K562 (cell line): Measurements from ENCODE around the gene CBX1. TPM values are rescaled to one million over a fixed set of nuclear protein-coding genes. Genes with fewer than 3 reads are reported as not detected.

Source experiments
- ATAC-seq: fragments of 200-7000 bp; cut with Tn5 transposase; 3 replicates; pipeline ENCODE4 v1.9.1; 2020; ENCODE audit warnings: moderate library complexity
- BruUV-seq: library from RNA; stranded (reverse); fragments of 400-500 nt; replicated peaks from 2 replicates; lab custom pipeline; 2021; lab: Mats Ljungman, UMichigan
- CTCF ChIA-PET: fragments of 300-600 bp; formaldehyde crosslinking; extraction: SDS; loops from one replicate; lab custom pipeline; 2021; ENCODE audit warnings: low intra/inter-chr PET ratio; lab: Yijun Ruan, JAX
- POLR2A ChIA-PET: fragments of 300-600, 350-650 bp; sonication (Branson Sonifier 250); formaldehyde crosslinking; extraction: SDS; loops from one replicate; lab custom pipeline; 2021; ENCODE audit warnings: antibody characterized with exemption, inconsistent platforms; lab: Yijun Ruan, JAX
- DNase-seq, 4 experiments: peaks; one replicate each; pipeline versions ENCODE4 v3.0.0 to v3.0.0-alpha.2; 2011 to 2018; ENCODE audit warnings: low spot score in 3 of 4, mixed read lengths in 3 of 4; ENCODE audit errors: extremely low read depth in 1 of 4
- FAIRE-seq: peaks from 2 replicates; lab custom pipeline; 2011; peaks lifted over from hg19 to GRCh38; lab: Jason Lieb, UNC
- H2AFZ ChIP-seq: 2 replicates; pipeline ENCODE4 v1.6.0; 2011; ENCODE audit warnings: low read depth, low read length, control low read depth, inconsistent platforms
- H3K27ac ChIP-seq: fragments of 200-600 bp; 3 replicates; pipeline ENCODE4 v1.8.0; 2011; ENCODE audit warnings: low read depth, mild to moderate bottlenecking, control low read depth, inconsistent platforms, low read length, moderate library complexity, mixed read lengths; ENCODE audit errors: extremely low read depth
- H3K27me3 ChIP-seq, 2 experiments: fragments of 300-600 bp in 1 of 2; 2 replicates in 1 of 2; 3 replicates in 1 of 2; pipeline versions ENCODE4 v1.6.0 to v1.8.0; 2011; ENCODE audit warnings: inconsistent platforms in 2 of 2, low read length in 2 of 2, mild to moderate bottlenecking in 1 of 2, mixed read lengths in 1 of 2, moderate library complexity in 1 of 2; ENCODE audit not compliant: control insufficient read depth in 2 of 2, insufficient read depth in 2 of 2
- H3K36me3 ChIP-seq: fragments of 300-600 bp; 3 replicates; pipeline ENCODE4 v1.8.0; 2011; ENCODE audit warnings: mild to moderate bottlenecking, low read length, inconsistent platforms; ENCODE audit not compliant: control insufficient read depth, insufficient read depth
- H3K4me1 ChIP-seq, 2 experiments: fragments of 200-600 bp in 1 of 2; replicated peaks in 1 of 2; 2 replicates in 1 of 2; 3 replicates in 1 of 2; pipeline versions ENCODE4 v1.5.1 to v1.8.0; 2011; ENCODE audit warnings: inconsistent platforms in 2 of 2, low read length in 2 of 2, mild to moderate bottlenecking in 1 of 2, mixed read lengths in 1 of 2, moderate library complexity in 1 of 2; ENCODE audit not compliant: control insufficient read depth in 2 of 2, insufficient read depth in 2 of 2
- H3K4me2 ChIP-seq: 2 replicates; pipeline ENCODE4 v1.6.1; 2011; ENCODE audit warnings: low read length, control low read depth, inconsistent platforms, mixed read lengths; ENCODE audit not compliant: insufficient read depth
- H3K4me3 ChIP-seq: fragments of 200-600 bp; sonication (generic), shearing (Covaris generic); 2 replicates; pipeline ENCODE4 v1.5.1; 2016; ENCODE audit warnings: control low read depth, inconsistent platforms
- H3K79me2 ChIP-seq: fragments of 200-600 bp; 3 replicates; pipeline ENCODE4 v1.8.0; 2011; ENCODE audit warnings: low read length, inconsistent platforms; ENCODE audit not compliant: control insufficient read depth, insufficient read depth
- H3K9ac ChIP-seq, 2 experiments: 2 replicates each; pipeline versions ENCODE4 v1.6.0 to v1.6.1; 2011; ENCODE audit warnings: low read depth in 2 of 2, low read length in 2 of 2, control low read depth in 1 of 2, inconsistent platforms in 1 of 2, mild to moderate bottlenecking in 1 of 2, mixed read lengths in 1 of 2; ENCODE audit not compliant: insufficient read depth in 1 of 2
- H3K9me1 ChIP-seq: one replicate; pipeline ENCODE4 v1.6.0; 2011; ENCODE audit warnings: inconsistent platforms, mild to moderate bottlenecking, low read length, moderate library complexity; ENCODE audit not compliant: control insufficient read depth, insufficient read depth
- H3K9me3 ChIP-seq: replicated peaks from 2 replicates; pipeline ENCODE4 v1.5.1; 2011; ENCODE audit warnings: low read depth, low read length, inconsistent platforms; ENCODE audit not compliant: control insufficient read depth, insufficient read depth
- H4K20me1 ChIP-seq: replicated peaks from 2 replicates; pipeline ENCODE4 v1.6.1; 2011; ENCODE audit warnings: low read length, inconsistent platforms, mixed read lengths; ENCODE audit not compliant: control insufficient read depth, insufficient read depth
- CTBP1 ChIP-seq: fragments of 450-650 bp; IDR thresholded peaks from 2 replicates; pipeline ENCODE4 v1.6.1; 2016; ENCODE audit warnings: borderline replicate concordance
- GABPA ChIP-seq: fragments of 200-800 bp; sonication (Bioruptor generic); conservative IDR thresholded peaks from 2 replicates; pipeline ENCODE4 v1.6.1; 2016; ENCODE audit warnings: low read depth, missing genetic modification characterization, missing compliant biosample characterization
- GTF2A2 ChIP-seq: IDR thresholded peaks from 2 replicates; pipeline ENCODE4 v1.6.1; 2016; ENCODE audit warnings: mild to moderate bottlenecking, missing genetic modification characterization, missing compliant biosample characterization
- KLF1 ChIP-seq: fragments of 450-650 bp; IDR thresholded peaks from 2 replicates; pipeline ENCODE4 v1.6.1; 2016; ENCODE audit warnings: missing genetic modification characterization, missing compliant biosample characterization
- TFAM ChIP-seq: fragments of 250-450 bp; sonication (Bioruptor Pico); conservative IDR thresholded peaks from 2 replicates; pipeline ENCODE4 v1.5.0; 2021; ENCODE audit warnings: mild to moderate bottlenecking, moderate library complexity
- ZKSCAN8 ChIP-seq: fragments of 200-800 bp; sonication (Bioruptor generic); IDR thresholded peaks from 2 replicates; pipeline ENCODE4 v1.6.1; 2016; ENCODE audit warnings: missing genetic modification characterization, missing compliant biosample characterization
- ZNF263 ChIP-seq: sonication (generic); formaldehyde crosslinking; IDR thresholded peaks from 2 replicates; pipeline ENCODE4 v1.8.0; 2022; ENCODE audit warnings: mild to moderate bottlenecking, missing genetic modification reagents, borderline replicate concordance
- ZNF316 ChIP-seq: fragments of 450-650 bp; IDR thresholded peaks from 2 replicates; pipeline ENCODE4 v1.6.1; 2016
- ZNF584 ChIP-seq: fragments of 200-800 bp; sonication (Bioruptor generic); IDR thresholded peaks from 2 replicates; pipeline ENCODE4 v1.6.1; 2016; ENCODE audit warnings: low read depth, mild to moderate bottlenecking, missing genetic modification characterization, missing compliant biosample characterization
- WGBS: fragments of 100-300 bp; shearing (Covaris generic); methylation state at CpG from one replicate; pipeline ENCODE4 v1.1.6; 2016; ENCODE audit warnings: low coverage, mixed read lengths; ENCODE audit not compliant: insufficient coverage; ENCODE audit errors: missing lambda C conversion rate; 5-methylcytosine and 5-hydroxymethylcytosine counted together
- in situ Hi-C: fragments of 300-500 bp; cut with MboI; formaldehyde crosslinking; loops from 4 replicates; pipeline ENCODE4 v1.15.0; 2018; ENCODE audit warnings: inconsistent platforms, mixed read lengths
- intact Hi-C: fragments of 100-400 bp; cut with micrococcal nuclease; formaldehyde crosslinking; loops from 2 replicates; pipeline ENCODE4 v1.14.2; 2022
- polyA plus RNA-seq, 8 experiments: library from polyadenylated mRNA; depleted of rRNA in 4 of 8; stranded (reverse) in 5 of 8; unstranded in 3 of 8; fragments of >200 nt; fragmentation: Nextera tagmentation in 2 of 8; fragmentation: Illumina TruSeq in 1 of 8; extraction: Ambion mirVana in 2 of 8; extraction: Trizol in 1 of 8; gene quantifications; 2 replicates each; pipeline versions ENCODE4 v1.2.1 to v1.2.3, GENCODE V29; 2011 to 2014; ENCODE audit warnings: inconsistent platforms in 1 of 8, missing spikeins in 1 of 8
- total RNA-seq, 7 experiments: library from RNA; depleted of rRNA in 6 of 7; stranded (reverse); fragments of >200 nt in 6 of 7; fragmentation: Illumina TruSeq in 2 of 7; extraction: Trizol in 2 of 7; gene quantifications; 2 replicates each; pipeline versions ENCODE4 v1.2.1 to v1.2.3, GENCODE V29; 2011 to 2021; ENCODE audit warnings: low replicate concordance in 1 of 7
- TF ChIP-seq, protein P1 (sequence below), 2 experiments: fragments of 450-650 bp in 1 of 2; sonication (generic) in 1 of 2; formaldehyde crosslinking in 1 of 2; IDR thresholded peaks; 2 replicates each; pipeline versions ENCODE4 v1.7.1 to v1.9.0; 2016 to 2022; ENCODE audit warnings: inconsistent platforms in 1 of 2, mild to moderate bottlenecking in 1 of 2, missing genetic modification reagents in 1 of 2
- TF ChIP-seq, protein P2 (sequence below): fragments of 450-650 bp; formaldehyde crosslinking; IDR thresholded peaks from 2 replicates; pipeline ENCODE4 v1.4.0; 2020; ENCODE audit warnings: mild to moderate bottlenecking, mixed read lengths

The CBX1 gene
- total and polyA plus RNA-seq, 9 of the 15 experiments (the other 6 are each of a cell fraction or from before 2014, with no cell fraction given): 10.6 to 95.7 (median 52.7) TPM

DNA sequence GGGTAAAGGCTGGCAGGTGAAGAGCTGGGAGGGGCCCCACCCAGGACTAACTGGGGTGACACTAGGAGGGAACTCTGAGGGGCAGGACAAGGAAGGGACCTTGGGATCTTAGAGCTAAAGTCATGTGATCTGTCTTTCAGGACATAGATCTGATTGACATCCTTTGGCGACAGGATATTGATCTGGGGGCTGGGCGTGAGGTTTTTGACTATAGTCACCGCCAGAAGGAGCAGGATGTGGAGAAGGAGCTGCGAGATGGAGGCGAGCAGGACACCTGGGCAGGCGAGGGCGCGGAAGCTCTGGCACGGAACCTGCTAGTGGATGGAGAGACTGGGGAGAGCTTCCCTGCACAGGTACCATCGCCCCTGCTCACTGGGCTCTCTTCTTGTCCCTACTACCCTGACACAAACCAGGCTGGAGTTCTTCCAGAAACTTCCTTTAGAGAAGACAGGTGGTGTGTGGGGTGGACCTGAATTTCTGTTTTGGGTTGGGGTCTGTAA is 45.0 kb downstream of the CBX1 start:
- in situ Hi-C loops: no loop called here
- POLR2A ChIA-PET: interaction anchor here (0.6 to 6.5 kb wide), 7 partner anchors 9 to 52 kb away, joined by 3 to 74 read pairs (median 6); partner anchors contain the start of genes CBX1 and NFE2L1
- H3K36me3 ChIP-seq: peaks cover 90% of the 10 kb centered on the region
- H3K9ac ChIP-seq: peak overlapping the region; percentile 40 to 46; a peak in 2 of 4 replicates
- ATAC-seq (no peak), FAIRE-seq (no peak), DNase-seq (no peak)
- CTCF ChIA-PET: no interaction called here
- intact Hi-C loops: no loop called here
- no peak overlapping the region for H2AFZ ChIP-seq
- BruUV-seq: no TSS peak
- no peak overlapping the region for H3K4me3 ChIP-seq
- H3K9me3 ChIP-seq: no peaks in the 10 kb centered on the region
- H3K79me2 ChIP-seq: peaks cover 55% of the 10 kb centered on the region
- 84% methylated on average over 10 of the region's 10 CpGs for WGBS
- H3K27me3 ChIP-seq: no peaks in the 10 kb centered on the region
- H3K4me1 ChIP-seq: peaks cover 50 to 51% of the 10 kb centered on the region in 2 experiments
- H3K27ac ChIP-seq: peak overlapping the region; percentile 67
- peaks cover 29% of the 10 kb centered on the region for H4K20me1 ChIP-seq
- H3K4me2 ChIP-seq: no peak overlapping the region
- H3K9me1 ChIP-seq: peaks cover 17% of the 10 kb centered on the region
- TF ChIP-seq ZNF316 (no peak), ZKSCAN8 (CRISPR knock-in tag) (peak; percentile 47; the same call in 1 of the 2 replicates), GABPA (tag) (peak; percentile 26; the same call in 1 of the 2 replicates), GTF2A2 (tag) (no peak), TFAM (CRISPR knock-in tag) (no peak), ZNF584 (CRISPR knock-in tag) (peak; percentile 24), ZNF263 (CRISPR knock-in tag) (no peak), CTBP1 (no peak), KLF1 (tag) (0 out of 2 replicates have a peak, but pooled peaks have one; percentile 16)
- TF ChIP-seq, protein P1, sequence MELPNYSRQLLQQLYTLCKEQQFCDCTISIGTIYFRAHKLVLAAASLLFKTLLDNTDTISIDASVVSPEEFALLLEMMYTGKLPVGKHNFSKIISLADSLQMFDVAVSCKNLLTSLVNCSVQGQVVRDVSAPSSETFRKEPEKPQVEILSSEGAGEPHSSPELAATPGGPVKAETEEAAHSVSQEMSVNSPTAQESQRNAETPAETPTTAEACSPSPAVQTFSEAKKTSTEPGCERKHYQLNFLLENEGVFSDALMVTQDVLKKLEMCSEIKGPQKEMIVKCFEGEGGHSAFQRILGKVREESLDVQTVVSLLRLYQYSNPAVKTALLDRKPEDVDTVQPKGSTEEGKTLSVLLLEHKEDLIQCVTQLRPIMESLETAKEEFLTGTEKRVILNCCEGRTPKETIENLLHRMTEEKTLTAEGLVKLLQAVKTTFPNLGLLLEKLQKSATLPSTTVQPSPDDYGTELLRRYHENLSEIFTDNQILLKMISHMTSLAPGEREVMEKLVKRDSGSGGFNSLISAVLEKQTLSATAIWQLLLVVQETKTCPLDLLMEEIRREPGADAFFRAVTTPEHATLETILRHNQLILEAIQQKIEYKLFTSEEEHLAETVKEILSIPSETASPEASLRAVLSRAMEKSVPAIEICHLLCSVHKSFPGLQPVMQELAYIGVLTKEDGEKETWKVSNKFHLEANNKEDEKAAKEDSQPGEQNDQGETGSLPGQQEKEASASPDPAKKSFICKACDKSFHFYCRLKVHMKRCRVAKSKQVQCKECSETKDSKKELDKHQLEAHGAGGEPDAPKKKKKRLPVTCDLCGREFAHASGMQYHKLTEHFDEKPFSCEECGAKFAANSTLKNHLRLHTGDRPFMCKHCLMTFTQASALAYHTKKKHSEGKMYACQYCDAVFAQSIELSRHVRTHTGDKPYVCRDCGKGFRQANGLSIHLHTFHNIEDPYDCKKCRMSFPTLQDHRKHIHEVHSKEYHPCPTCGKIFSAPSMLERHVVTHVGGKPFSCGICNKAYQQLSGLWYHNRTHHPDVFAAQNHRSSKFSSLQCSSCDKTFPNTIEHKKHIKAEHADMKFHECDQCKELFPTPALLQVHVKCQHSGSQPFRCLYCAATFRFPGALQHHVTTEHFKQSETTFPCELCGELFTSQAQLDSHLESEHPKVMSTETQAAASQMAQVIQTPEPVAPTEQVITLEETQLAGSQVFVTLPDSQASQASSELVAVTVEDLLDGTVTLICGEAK (IDR thresholded peaks at IDR 0.05): peak; percentile 38; the same call in 1 of the 2 replicates
- TF ChIP-seq, protein P1 (CRISPR knock-in tag; IDR thresholded peaks at IDR 0.05): no peak
- TF ChIP-seq, protein P2, sequence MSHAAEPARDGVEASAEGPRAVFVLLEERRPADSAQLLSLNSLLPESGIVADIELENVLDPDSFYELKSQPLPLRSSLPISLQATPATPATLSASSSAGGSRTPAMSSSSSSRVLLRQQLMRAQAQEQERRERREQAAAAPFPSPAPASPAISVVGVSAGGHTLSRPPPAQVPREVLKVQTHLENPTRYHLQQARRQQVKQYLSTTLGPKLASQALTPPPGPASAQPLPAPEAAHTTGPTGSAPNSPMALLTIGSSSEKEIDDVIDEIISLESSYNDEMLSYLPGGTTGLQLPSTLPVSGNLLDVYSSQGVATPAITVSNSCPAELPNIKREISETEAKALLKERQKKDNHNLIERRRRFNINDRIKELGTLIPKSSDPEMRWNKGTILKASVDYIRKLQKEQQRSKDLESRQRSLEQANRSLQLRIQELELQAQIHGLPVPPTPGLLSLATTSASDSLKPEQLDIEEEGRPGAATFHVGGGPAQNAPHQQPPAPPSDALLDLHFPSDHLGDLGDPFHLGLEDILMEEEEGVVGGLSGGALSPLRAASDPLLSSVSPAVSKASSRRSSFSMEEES (CRISPR knock-in tag): peak; percentile 81
